Spleen (tissue), 7 donors: ENCODE measurements around the gene RAD9A.

Experiments used
- CTCF ChIP-seq, 11 experiments: fragments of 200-600 bp in 7 of 11; fragments of 450-650 bp in 4 of 11; sonication (generic) in 4 of 11; IDR thresholded peaks in 8 of 11; conservative IDR thresholded peaks in 3 of 11; 1 replicate in 7 of 11; 2 replicates in 4 of 11; pipeline versions ENCODE4 v1.4.0 to v1.8.0; 2016 to 2021; ENCODE audit warnings: antibody characterized with exemption in 11 of 11, inconsistent platforms in 4 of 11, mild to moderate bottlenecking in 1 of 11
- POLR2A ChIP-seq, 3 donors: fragments of 450-650 bp; IDR thresholded peaks; one replicate each; pipeline ENCODE4 v1.5.1; 2017; ENCODE audit warnings: antibody characterized with exemption in 3 of 3, mild to moderate bottlenecking in 1 of 3
- donor health status: DM: no; HTN: no; CAD: no; lungs with moderate emphysema.
- donor health status: DM: no; HTN: no; CAD: no.
- donor health status: DM: no; HTN: no; CAD: no.

DNA sequence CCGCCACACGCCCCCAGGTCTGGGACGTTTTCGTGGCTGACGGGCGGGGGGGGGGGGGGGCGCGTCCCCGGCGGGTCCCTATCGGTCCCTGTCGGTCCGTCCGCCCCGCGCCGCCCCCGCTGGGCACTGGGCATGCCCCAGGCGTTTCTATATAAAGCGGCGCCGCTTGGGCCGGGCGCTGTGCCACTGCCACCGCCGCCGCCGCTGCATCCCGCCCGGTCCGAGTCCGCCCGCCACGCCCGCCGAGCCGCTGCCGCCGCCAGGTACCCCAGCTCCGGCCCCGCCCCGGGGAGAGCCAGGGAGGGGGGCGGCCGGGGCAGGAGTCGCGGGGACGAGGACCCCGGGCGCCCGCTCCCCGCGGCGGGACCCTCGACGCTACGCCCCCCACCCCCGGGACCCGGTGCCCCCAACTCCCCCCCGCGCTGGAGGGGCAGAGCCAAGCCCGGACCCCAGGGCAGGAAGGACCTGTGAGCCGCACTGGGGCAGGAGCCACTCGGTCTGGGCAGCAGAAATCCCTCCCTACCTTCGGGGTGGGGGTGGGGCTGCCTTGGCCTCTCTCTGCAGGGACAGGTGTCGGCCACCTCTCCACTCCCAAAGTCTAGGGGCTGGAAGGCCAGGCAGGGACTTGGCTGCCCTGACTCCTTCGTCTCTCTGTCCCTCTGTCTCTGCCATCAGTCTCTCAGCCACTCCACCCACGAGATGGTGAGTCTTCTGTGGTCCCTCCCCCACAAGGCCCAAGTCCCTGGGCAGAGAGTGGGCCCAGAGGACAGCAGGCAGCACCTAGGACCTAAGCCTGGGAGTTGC, 23.9 kb downstream of the RAD9A start, which contains the start of gene CARNS1:
- TF ChIP-seq CTCF (IDR thresholded peaks at IDR 0.05 in 8 of 11, conservative IDR thresholded peaks at IDR 0.05 in 3 of 11) (no peak), POLR2A (IDR thresholded peaks at IDR 0.05) (no peak)
